ENCODE results near the gene THEMIS.

GRCh38 chr6:127725821-127726220 is 175.0 kb downstream of the THEMIS start:
- TF ChIP-seq CTCF (conservative IDR thresholded peaks at IDR 0.05; ENCODE audit: low read depth in 2 of 2) (no peak), EZH2phosphoT487 (IDR thresholded peaks at IDR 0.05; ENCODE audit: unreplicated experiment) (no peak), EZH2 (IDR thresholded peaks at IDR 0.05; ENCODE audit: low read depth, unreplicated experiment) (no peak), POLR2AphosphoS5 (IDR thresholded peaks at IDR 0.05; ENCODE audit: low read depth) (no peak), REST (IDR thresholded peaks at IDR 0.05; ENCODE audit: unreplicated experiment) (no peak)
